Testis (tissue), 2 donors: ENCODE data around the gene DVL1.

Experiments used
- CTCF ChIP-seq, 3 experiments: fragments of 450-650 bp in 2 of 3; fragments of 200-600 bp in 1 of 3; sonication (generic) in 1 of 3; IDR thresholded peaks; one replicate each; pipeline ENCODE4 v1.5.1; 2016 to 2019; ENCODE audit warnings: antibody characterized with exemption in 3 of 3, mild to moderate bottlenecking in 2 of 3, moderate library complexity in 1 of 3
- POLR2A ChIP-seq: fragments of 450-650 bp; IDR thresholded peaks from one replicate; pipeline ENCODE4 v1.6.1; 2017; ENCODE audit warnings: antibody characterized with exemption, mild to moderate bottlenecking, moderate library complexity

- TF ChIP-seq CTCF (IDR thresholded peaks at IDR 0.05) (no peak), POLR2A (no peak)
Observed at GRCh38 chr1:1322418-1322817, 26.8 kb downstream of the DVL1 start.
